Stimulated activated CD4-positive, alpha-beta T cell treated with anti-CD3 and anti-CD28 coated beads, Interleukin-1b, Interleukin-23, amount 100 ng/mL, for 24 hours (primary cell): ENCODE measurements around the gene PLXNA2.

Source experiments
- DNase-seq, 4 experiments: peaks; one replicate each; pipeline ENCODE4 v3.0.0-alpha.2; 2020; ENCODE audit warnings: low read depth in 4 of 4, low spot score in 1 of 4

The PLXNA2 gene

GRCh38 chr1:208122612-208123358 is 121.4 kb downstream of the PLXNA2 start:
- DNase-seq, result no peak

GRCh38 chr1:208121813-208122364 is 122.3 kb downstream of the PLXNA2 start:
- no peak for DNase-seq

- DNase-seq, result no peak
Observed at GRCh38 chr1:208120431-208120790, 123.8 kb downstream of the PLXNA2 start.

- no peak for DNase-seq
Observed at GRCh38 chr1:208118841-208119606, 125.2 kb downstream of the PLXNA2 start.

GRCh38 chr1:208118306-208118705 is 125.9 kb downstream of the PLXNA2 start:
- no peak for DNase-seq

- DNase-seq, result no peak
Observed at GRCh38 chr1:208117826-208118225, 126.4 kb downstream of the PLXNA2 start.

- DNase-seq, result no peak
Observed at GRCh38 chr1:208117409-208117808, 126.8 kb downstream of the PLXNA2 start.

- DNase-seq, result no peak
Observed at GRCh38 chr1:208115924-208116640, 128.1 kb downstream of the PLXNA2 start.

GRCh38 chr1:208113011-208113410 is 131.2 kb downstream of the PLXNA2 start:
- DNase-seq, result no peak

GRCh38 chr1:208112401-208112800 is 131.8 kb downstream of the PLXNA2 start:
- no peak for DNase-seq

- no peak for DNase-seq
Observed at GRCh38 chr1:208111646-208112190, 132.5 kb downstream of the PLXNA2 start.

GRCh38 chr1:208110296-208110695 is 133.9 kb downstream of the PLXNA2 start:
- no peak for DNase-seq

GRCh38 chr1:208108646-208109330 is 135.4 kb downstream of the PLXNA2 start:
- no peak for DNase-seq

GRCh38 chr1:208108213-208108608 is 136.0 kb downstream of the PLXNA2 start:
- no peak for DNase-seq

- DNase-seq, result no peak
Observed at GRCh38 chr1:208107425-208108212, 136.6 kb downstream of the PLXNA2 start.

- DNase-seq, result no peak
Observed at GRCh38 chr1:208106218-208106617, 138.0 kb downstream of the PLXNA2 start.

- no peak for DNase-seq
Observed at GRCh38 chr1:208105756-208106155, 138.4 kb downstream of the PLXNA2 start.

- no peak for DNase-seq
Observed at GRCh38 chr1:208103597-208104513, 140.3 kb downstream of the PLXNA2 start.
